AG09309 (cell line): ENCODE results near the gene EEIG2.

ENCODE experiments used
- DNase-seq: peaks from one replicate; pipeline ENCODE4 v3.0.0-alpha.2; 2010; ENCODE audit warnings: low read depth
- H3K4me3 ChIP-seq: 2 replicates; pipeline ENCODE4 v1.5.1; 2011; ENCODE audit warnings: mild to moderate bottlenecking, low read depth, low read length, moderate library complexity; ENCODE audit not compliant: control insufficient read depth
- TF ChIP-seq, protein P1 (sequence below): IDR thresholded peaks from 2 replicates; pipeline ENCODE4 v1.5.1; 2011; ENCODE audit warnings: mild to moderate bottlenecking, low read depth, low read length, inconsistent platforms; ENCODE audit not compliant: insufficient read depth, control insufficient read depth; ENCODE audit errors: missing control alignments

EEIG2 gene

DNA sequence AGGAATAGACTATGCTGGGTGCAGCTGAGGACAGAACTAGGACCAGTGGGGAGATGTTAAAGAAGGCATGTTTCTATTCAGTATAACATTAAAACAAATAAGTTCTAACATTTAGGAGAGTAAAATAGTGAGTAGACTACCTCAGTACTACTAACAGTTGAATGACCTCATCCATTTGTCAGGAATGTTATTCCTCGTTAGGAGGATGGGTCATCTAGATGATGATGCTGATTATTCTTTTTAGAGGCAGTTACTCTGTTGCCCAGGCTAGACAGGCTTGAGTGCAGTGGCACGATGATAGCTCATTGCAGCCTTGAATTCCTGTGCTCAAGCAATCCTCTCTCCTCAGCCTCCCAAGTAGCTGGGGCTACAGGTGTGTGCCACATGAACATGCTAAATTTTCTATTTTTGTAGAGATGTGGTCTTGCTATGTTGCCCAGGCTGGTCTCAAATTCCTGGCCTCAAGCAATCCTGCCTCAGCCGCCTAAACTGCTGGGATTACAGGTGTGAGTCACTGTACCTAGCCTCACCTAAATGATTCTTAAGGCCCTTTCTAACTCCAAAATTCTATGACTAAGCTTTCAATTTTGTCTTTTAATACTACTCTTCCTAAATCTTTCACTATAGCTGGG, 9.3 kb downstream of the EEIG2 start:
- no peak for DNase-seq
- no peak overlapping the region for H3K4me3 ChIP-seq
- TF ChIP-seq, protein P1, sequence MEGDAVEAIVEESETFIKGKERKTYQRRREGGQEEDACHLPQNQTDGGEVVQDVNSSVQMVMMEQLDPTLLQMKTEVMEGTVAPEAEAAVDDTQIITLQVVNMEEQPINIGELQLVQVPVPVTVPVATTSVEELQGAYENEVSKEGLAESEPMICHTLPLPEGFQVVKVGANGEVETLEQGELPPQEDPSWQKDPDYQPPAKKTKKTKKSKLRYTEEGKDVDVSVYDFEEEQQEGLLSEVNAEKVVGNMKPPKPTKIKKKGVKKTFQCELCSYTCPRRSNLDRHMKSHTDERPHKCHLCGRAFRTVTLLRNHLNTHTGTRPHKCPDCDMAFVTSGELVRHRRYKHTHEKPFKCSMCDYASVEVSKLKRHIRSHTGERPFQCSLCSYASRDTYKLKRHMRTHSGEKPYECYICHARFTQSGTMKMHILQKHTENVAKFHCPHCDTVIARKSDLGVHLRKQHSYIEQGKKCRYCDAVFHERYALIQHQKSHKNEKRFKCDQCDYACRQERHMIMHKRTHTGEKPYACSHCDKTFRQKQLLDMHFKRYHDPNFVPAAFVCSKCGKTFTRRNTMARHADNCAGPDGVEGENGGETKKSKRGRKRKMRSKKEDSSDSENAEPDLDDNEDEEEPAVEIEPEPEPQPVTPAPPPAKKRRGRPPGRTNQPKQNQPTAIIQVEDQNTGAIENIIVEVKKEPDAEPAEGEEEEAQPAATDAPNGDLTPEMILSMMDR = no peak

DNA sequence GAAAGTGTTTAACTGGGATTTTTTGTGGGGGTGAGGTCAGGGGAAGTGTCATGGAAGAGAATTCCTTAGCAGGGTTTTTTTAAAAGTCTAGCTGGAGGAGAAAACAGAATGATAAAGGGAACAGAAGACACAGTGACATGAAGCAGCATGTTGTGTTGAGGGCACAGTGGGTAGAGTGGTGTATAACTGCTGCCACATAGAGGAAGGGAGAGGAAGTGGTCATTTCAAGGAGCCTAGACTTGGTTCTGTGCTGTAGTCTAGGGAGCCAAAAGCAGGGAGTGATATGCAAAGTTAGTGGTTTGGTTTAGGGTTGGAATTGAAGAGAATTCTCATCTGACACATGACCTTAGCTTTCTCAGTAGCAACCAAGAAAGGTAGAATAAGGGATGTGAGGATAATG, 10.2 kb downstream of the EEIG2 start:
- DNase-seq = no peak
- TF ChIP-seq, protein P1 = peak; percentile 36

DNA sequence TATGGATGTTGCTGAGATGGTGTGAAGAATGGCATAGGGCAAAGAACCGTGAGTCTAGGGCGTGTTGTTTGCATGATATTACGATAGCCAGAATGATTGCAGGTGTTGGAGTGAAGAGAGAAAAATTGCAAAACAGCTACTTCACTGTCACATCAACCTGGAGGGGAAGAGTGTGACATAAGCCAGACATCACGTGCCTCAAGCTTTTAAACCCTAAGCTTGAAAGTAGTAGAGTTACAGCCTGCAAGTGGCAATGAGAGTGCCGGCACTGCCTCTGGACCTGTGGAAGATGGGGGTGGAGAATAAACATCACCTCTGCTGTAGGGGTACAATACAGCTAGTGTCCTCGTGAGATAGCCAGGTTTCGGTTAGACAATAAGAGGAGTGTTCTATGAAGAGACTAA, 11.1 kb downstream of the EEIG2 start:
- TF ChIP-seq, protein P1 = no peak
- no peak for DNase-seq
- H3K4me3 ChIP-seq = no peak overlapping the region

More for the DNA sequence above, 10.2 kb downstream of the EEIG2 start:
- no peak overlapping the region for H3K4me3 ChIP-seq

DNA sequence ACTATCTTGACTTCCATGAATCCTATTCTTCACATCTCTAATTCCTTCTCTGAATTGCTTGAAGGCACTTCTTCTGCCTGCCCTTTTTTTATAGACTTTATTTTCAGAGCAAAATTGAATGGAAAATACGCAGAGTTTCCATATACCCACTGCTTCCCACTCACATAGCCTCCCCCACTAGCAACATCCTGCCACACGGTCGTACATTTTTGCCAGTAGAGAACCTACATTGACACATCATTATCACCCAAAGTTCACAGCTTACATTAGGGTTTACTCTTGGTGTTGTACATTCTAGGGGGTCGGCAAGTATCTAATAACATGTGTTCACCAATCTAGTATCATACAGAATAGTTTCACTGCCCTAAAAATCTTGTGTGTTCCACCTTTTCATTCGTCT, 12.3 kb downstream of the EEIG2 start:
- no peak overlapping the region for H3K4me3 ChIP-seq
- DNase-seq = no peak
- TF ChIP-seq, protein P1 = no peak

DNA sequence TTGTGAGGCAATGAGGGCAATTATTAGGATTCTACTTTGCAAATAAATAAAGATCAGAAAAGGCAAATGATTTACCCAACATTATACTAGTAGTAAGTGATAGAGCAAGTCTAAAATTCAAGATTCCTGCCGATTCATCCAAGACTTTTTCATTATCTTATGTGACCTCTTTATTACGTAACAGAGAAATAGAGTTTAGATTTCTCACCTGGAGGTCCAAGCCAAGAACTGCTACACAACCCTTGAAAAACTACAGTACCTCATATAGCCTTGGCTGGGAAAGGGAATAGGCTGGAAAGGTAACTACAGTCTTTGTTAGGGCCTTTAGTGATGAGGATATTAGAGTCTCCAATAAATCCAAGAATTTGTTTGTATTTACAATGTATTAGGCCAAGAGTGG, 13.3 kb downstream of the EEIG2 start:
- no peak overlapping the region for H3K4me3 ChIP-seq
- DNase-seq = no peak
- TF ChIP-seq, protein P1 = no peak

DNA sequence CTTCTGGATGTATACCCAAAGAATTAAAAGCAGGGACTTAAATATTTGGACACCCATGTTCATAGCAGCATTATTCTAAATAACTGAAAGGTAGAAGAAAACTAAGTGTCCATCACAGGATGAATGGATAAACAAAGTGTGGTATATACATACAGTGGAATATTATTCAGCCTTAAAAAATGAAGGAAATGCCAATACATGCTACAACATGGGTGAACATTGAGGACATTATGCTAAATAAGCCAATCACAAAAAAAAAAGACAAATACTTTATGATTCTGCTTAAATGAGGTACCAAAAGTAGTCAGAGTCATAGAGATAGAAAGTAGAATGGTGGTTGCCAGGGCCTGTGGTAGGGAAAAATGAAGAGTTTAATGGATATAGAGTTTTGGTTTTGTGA, 14.1 kb downstream of the EEIG2 start:
- TF ChIP-seq, protein P1 = no peak
- DNase-seq = no peak
- H3K4me3 ChIP-seq = no peak overlapping the region

DNA sequence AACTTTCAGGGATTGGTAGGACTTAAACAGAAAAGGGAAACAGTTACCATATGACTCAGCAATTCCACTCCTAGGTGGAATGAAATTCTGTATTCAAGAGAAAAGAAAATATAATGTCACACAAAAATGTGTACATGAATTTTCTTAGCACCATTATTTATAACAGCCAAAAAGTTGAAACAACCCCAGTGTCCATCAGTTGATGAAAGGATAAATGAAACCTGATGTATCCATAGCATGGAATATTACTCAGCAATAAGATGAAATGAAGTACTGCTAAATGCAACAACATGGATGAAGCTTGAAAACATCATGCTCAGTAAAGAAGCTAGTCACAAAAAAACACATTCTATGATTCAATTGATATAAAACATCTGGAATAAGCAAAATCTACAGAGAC, 15.5 kb downstream of the EEIG2 start:
- TF ChIP-seq, protein P1 = no peak
- DNase-seq = no peak
- H3K4me3 ChIP-seq = no peak overlapping the region
